Measurements from ENCODE around the gene SSBP3.

Gene SSBP3

GRCh38 chr1:54270543-54270942, 135.7 kb downstream of the SSBP3 start:
- TF ChIP-seq EZH2 (IDR thresholded peaks at IDR 0.05; ENCODE audit: borderline replicate concordance, low read depth, low read length, severe bottlenecking) (no peak), CTCF (IDR thresholded peaks at IDR 0.05; ENCODE audit: borderline replicate concordance, extremely low read depth, low read length, poor library complexity, severe bottlenecking) (no peak)
- no peak overlapping the region for H3K4me2 ChIP-seq (ENCODE audit: insufficient read depth, low read length)
- no peak overlapping the region for H3K9ac ChIP-seq (ENCODE audit: low read depth, low read length)
- no peak for ATAC-seq (ENCODE audit: insufficient read depth, low read depth)
- H3K4me3 ChIP-seq (ENCODE audit: low read depth in 1 of 2, low read length in 2 of 2), result no peak overlapping the region
- no peak overlapping the region for H3K27ac ChIP-seq (ENCODE audit: low read length)
- H3K9me3 ChIP-seq (ENCODE audit: insufficient read depth, low read length, severe bottlenecking), result no peaks in the 10 kb centered on the region
- H3K27me3 ChIP-seq (ENCODE audit: insufficient read depth, low read length, poor library complexity), result no peaks in the 10 kb centered on the region
- H4K20me1 ChIP-seq (ENCODE audit: insufficient read depth, low read length), result peaks cover 71% of the 10 kb centered on the region
- no peaks in the 10 kb centered on the region for H3K4me1 ChIP-seq (ENCODE audit: insufficient read depth, low read length)
- no peak for DNase-seq
- peaks cover 64% of the 10 kb centered on the region for H3K36me3 ChIP-seq (ENCODE audit: insufficient read depth, low read length)
- peaks cover 79% of the 10 kb centered on the region for H3K79me2 ChIP-seq (ENCODE audit: insufficient read depth, low read length)
- no peak overlapping the region for H2AFZ ChIP-seq (ENCODE audit: low read depth, low read length)

GRCh38 chr1:54268762-54269297, 137.4 kb downstream of the SSBP3 start:
- Histone ChIP-seq H3K4me3 (ENCODE audit: low read depth in 1 of 2, low read length in 2 of 2) (no peak overlapping the region), H3K27me3 (ENCODE audit: insufficient read depth, low read length, poor library complexity) (no peaks in the 10 kb centered on the region), H3K4me2 (ENCODE audit: insufficient read depth, low read length) (no peak overlapping the region), H2AFZ (ENCODE audit: low read depth, low read length) (no peak overlapping the region), H3K9ac (ENCODE audit: low read depth, low read length) (no peak overlapping the region), H3K27ac (ENCODE audit: low read length) (no peak overlapping the region), H3K4me1 (ENCODE audit: insufficient read depth, low read length) (no peaks in the 10 kb centered on the region), H3K9me3 (ENCODE audit: insufficient read depth, low read length, severe bottlenecking) (no peaks in the 10 kb centered on the region), H3K36me3 (ENCODE audit: insufficient read depth, low read length) (peaks cover 71% of the 10 kb centered on the region), H4K20me1 (ENCODE audit: insufficient read depth, low read length) (peaks cover 66% of the 10 kb centered on the region), H3K79me2 (ENCODE audit: insufficient read depth, low read length) (peaks cover 90% of the 10 kb centered on the region)
- TF ChIP-seq EZH2 (IDR thresholded peaks at IDR 0.05; ENCODE audit: borderline replicate concordance, low read depth, low read length, severe bottlenecking) (no peak), CTCF (IDR thresholded peaks at IDR 0.05; ENCODE audit: borderline replicate concordance, extremely low read depth, low read length, poor library complexity, severe bottlenecking) (no peak)
- DNase-seq (no peak), ATAC-seq (ENCODE audit: insufficient read depth, low read depth) (no peak)

- Histone ChIP-seq H2AFZ (ENCODE audit: low read depth, low read length) (no peak overlapping the region), H3K36me3 (ENCODE audit: insufficient read depth, low read length) (peaks cover 71% of the 10 kb centered on the region), H3K4me1 (ENCODE audit: insufficient read depth, low read length) (no peaks in the 10 kb centered on the region), H3K4me2 (ENCODE audit: insufficient read depth, low read length) (no peak overlapping the region), H3K79me2 (ENCODE audit: insufficient read depth, low read length) (peaks cover 89% of the 10 kb centered on the region), H3K27me3 (ENCODE audit: insufficient read depth, low read length, poor library complexity) (no peaks in the 10 kb centered on the region), H3K4me3 (ENCODE audit: low read depth in 1 of 2, low read length in 2 of 2) (no peak overlapping the region), H3K9me3 (ENCODE audit: insufficient read depth, low read length, severe bottlenecking) (no peaks in the 10 kb centered on the region), H3K9ac (ENCODE audit: low read depth, low read length) (no peak overlapping the region), H3K27ac (ENCODE audit: low read length) (no peak overlapping the region), H4K20me1 (ENCODE audit: insufficient read depth, low read length) (peaks cover 66% of the 10 kb centered on the region)
- ATAC-seq (ENCODE audit: insufficient read depth, low read depth) (no peak), DNase-seq (no peak)
- TF ChIP-seq EZH2 (IDR thresholded peaks at IDR 0.05; ENCODE audit: borderline replicate concordance, low read depth, low read length, severe bottlenecking) (no peak), CTCF (IDR thresholded peaks at IDR 0.05; ENCODE audit: borderline replicate concordance, extremely low read depth, low read length, poor library complexity, severe bottlenecking) (no peak)
Observed at GRCh38 chr1:54267815-54268761, 138.1 kb downstream of the SSBP3 start.

Measured in DND-41 (cell line).